ENCODE data around the gene PPP6R2.
A peak's percentile ranks its signal among the peaks of the same experiment; 100 is the strongest.

DNA sequence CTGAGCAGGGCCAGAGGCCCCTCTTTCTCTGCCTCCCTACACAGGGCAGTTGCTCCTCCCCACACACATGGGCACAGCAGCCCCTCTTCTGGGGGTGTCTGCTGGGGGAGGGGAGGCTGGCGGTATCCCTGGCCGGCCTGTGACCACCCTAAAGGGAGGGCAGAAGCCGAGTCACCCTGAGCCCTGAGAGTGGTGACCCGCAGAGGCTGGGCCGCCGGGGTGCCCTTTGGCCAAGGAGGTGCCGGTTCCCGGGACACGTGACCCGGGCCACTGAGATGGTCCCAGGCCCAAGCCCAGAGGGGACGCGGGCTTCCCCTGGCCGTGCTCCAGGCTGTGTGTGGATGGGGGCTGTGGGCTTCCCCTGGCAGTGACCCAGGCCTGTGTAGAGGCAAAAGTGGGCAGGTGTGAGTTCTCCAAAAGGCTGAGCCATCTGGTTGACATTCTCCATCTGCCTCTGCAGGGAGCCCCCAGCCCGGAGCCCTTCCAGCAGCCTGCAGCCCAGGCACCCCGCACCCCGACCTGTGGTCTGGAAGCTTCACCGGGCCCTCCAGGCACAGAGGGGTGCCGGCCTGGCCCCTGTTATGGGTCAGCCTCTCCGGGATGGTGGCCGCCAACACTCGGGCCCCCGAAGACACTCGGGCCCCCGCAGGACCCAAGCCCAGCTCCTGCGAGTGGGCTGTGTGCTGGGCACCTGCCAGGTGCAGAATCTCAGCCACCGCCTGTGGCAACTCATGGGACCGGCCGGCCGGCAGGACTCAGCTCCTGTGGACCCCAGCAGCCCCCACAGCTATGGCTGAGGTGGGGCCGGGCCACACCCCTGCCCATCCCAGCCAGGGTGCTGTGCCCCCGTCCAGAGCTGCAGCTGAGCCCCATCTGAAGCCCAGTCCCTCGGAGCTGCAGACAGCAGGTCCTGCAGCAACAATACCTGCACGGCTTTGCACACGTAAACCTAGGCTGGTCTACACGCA, 139.3 kb downstream of the PPP6R2 start:
- TF ChIP-seq, protein P1, sequence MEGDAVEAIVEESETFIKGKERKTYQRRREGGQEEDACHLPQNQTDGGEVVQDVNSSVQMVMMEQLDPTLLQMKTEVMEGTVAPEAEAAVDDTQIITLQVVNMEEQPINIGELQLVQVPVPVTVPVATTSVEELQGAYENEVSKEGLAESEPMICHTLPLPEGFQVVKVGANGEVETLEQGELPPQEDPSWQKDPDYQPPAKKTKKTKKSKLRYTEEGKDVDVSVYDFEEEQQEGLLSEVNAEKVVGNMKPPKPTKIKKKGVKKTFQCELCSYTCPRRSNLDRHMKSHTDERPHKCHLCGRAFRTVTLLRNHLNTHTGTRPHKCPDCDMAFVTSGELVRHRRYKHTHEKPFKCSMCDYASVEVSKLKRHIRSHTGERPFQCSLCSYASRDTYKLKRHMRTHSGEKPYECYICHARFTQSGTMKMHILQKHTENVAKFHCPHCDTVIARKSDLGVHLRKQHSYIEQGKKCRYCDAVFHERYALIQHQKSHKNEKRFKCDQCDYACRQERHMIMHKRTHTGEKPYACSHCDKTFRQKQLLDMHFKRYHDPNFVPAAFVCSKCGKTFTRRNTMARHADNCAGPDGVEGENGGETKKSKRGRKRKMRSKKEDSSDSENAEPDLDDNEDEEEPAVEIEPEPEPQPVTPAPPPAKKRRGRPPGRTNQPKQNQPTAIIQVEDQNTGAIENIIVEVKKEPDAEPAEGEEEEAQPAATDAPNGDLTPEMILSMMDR (conservative IDR thresholded peaks at IDR 0.05): no peak
- TF ChIP-seq ZFX (IDR thresholded peaks at IDR 0.05): 0 out of 2 replicates have a peak, but pooled peaks have one; percentile 1

Data from C4-2B (cell line).